ENCODE measurements around the gene NNT. TPM values are rescaled to one million over a fixed set of nuclear protein-coding genes. Genes with fewer than 3 reads are reported as not detected.
"Not testable (repeated sequence)": the region's sequence is repeated elsewhere in the genome, so short reads cannot be mapped to it uniquely, and the experiment has no call there.

Gene NNT
- total RNA-seq, 1 donor from 2014 or later = 84.6 TPM

DNA sequence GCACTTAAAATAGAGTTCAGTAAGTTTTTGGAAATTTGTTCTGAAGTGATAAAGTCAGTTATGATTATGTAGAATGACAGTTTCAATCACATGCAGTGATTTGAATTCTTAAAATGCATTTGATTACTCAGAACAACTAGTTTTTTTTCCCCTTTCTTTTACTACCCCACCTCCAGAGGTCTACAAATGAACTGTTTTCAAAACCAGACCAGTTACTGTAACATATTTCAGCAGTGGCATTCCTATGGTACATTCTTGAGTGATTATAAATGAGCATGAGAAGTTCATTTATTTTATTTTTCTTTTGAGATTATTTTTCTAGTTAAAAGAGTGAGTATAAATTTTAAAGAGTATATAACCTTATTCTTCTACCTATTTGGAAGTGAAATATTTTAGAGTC lies 71.6 kb downstream of the NNT start:
- no peak for DNase-seq

DNA sequence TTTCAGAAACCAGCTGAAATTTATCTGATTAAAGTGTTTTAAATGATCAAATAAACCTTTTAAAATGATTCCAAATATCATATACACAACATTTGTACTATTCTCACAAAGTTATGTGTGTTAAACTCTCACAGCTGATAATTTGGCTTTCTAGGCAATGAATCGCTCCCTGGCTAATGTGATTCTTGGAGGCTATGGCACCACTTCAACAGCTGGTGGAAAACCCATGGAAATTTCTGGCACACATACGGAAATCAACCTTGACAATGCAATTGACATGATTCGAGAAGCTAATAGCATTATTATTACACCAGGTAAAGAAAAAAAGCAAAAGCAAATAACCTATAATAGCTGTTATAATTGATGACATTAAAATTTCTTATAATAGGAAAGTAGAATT lies 72.4 kb downstream of the NNT start:
- DNase-seq = no peak

DNA sequence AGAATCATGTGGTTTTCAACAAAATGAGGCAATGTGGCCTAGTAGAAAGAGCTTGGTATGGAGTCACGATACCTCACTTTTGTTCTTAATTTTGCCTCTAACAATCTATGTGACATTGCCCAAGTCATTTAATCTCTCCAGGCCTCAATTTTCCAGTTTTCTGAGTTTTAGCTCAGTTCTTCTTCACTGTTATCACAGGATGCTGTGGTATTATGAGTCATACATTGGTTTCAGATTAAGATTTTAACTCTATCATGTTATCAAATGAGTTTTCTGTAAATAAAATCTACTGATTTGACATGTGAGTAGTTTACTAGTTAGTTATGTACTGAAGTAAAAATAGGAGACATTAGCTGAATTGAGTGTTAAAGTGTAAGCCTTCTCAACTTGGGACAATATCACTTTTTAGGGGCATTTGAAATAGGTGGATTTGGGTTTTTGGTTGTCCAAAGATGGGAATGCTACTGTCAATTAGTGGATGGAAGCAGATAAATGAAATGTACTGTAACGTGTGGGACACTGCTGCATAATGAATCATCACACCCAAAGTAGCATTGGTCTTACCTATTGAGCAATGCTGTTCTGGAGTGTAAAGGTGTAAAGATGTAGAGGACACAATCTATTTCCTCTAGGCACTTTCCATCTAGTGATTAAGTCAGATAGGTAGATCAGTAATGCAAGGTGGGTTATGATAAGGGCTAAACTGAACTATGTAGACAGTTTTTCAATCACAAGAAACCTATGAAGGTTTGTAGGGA lies 73.3 kb downstream of the NNT start:
- DNase-seq = no peak

DNA sequence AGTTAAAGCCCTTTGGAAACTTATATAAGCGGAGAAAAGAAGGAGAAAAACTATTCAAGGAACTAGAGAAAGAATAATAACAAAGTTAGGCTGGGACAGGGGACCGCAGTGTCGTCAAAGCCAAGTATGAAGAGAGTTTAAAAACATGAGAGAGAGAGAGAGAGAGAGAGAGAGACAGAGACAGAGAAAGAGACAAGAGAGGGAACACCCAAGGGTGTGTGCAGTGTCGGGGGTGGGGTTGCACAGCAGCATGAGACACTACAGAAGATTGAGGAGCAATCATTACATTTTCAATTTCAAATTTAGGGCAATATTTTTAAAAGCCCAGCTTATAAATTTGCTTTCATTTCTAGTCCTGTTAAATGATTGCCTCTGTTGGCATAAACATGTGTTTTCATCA lies 74.3 kb downstream of the NNT start:
- DNase-seq = no peak

DNA sequence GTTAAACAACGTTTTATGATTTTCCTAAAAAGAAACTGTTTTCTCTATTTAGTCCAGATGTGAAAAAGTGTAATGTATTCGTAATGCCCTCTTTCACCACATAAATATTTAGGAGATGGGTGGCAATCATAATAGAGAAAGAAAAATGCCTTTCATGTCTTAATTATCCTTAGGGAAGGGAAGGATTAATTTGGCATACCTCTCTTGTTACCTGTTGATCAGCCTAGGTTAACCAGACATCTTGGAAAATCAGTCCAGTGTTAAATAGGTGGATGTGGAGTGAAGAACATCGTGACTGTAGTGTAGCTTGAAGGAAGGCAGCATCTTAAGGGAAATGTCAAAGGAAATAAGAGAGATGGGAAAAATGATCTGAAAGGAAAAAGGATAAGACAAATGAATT lies 76.2 kb downstream of the NNT start:
- DNase-seq = no peak

DNA sequence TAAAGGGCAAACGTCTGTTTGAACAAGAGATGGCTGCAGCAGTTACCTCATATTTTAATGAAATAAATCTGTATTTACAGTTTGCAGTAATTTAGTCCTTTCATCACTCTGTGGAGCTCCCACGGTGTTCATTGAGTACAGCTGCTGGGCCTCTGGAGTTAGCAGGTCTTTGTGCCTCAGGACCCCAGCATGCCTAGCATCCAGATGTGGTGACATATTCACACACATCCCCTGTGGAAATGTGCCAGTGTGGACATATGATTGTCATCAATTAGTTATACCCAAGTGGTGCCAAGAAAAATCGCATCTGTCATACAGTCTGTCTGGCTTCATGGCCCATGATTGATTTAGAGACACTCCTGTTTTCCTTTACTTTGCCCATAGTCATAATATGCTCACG lies 77.3 kb downstream of the NNT start:
- no peak for DNase-seq

DNA sequence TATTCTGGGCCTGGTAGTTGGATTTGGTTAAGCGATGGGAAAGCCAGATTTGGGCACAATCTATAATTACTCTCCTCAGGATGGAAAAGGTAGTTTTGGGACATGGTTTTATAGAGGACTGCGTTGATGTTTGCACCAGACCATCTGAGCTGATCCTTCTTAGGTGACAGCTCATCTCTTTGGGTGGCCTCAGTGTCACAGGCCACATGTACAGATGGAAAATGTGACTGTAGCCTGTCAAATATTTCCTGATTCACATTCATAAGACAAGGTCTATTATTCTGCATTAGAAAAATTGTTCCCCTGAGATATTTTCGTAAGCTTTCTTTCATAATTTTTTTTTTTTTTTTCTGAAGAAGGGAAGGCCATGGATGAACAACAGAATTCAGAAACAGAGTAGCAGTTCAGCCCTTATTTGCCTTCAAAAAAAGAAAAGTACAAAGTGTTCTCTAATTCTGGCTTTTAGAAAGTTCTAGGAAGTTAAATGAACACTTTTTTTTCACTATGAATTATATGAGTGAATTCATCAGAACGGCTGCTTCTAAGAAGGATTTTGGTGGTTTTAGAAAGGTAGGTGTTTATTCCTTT lies 81.0 kb downstream of the NNT start:
- DNase-seq = no peak

DNA sequence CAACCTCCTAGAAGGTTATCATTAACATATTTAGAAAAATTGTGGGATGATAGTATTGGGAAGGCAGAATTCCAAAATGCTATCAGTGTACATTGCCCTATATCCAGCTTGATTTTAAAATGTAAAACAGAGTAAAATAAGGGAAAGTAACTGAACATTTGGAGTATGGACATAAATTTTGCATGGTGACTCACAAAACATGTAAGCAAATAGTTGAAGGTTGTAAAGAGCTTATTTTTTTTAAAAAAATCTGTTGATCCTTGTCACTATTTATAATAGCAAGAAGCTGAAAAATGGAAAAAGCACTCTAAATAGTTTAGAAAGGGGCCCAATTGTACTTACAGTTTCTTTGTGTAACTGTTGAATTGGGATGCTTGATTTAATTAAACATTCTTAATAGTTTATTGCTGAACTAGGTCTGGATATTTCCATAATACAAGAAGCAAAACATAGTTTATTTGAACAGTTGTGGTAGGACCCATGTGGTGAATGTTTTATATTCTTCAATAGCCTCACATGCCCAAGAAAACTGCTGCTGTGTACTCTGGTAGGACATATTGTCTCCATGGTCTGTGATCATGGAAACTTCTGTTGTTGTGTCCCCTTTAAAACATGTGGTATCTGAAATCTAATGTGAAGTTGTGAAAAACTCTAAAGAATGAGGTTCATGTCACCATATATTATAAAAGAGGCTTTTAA lies 82.4 kb downstream of the NNT start:
- DNase-seq = no peak

DNA sequence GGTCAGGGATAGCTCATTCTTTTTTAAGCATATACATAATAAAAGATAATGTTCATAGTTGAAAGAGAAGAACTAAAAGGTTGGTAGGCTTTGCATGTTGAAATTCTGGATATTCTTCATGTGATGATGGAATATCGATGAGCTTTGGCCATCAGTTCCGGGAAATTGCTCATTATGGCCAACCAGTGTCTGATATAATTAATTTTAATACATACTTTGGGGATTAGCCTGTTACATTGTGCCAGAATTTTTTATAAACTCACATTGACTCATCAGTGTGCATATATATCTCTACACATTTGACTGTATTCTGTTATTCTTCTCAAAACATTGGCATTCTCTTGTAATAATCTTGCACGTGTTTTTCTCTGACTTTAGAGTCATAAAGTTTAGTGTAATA lies 84.3 kb downstream of the NNT start:
- DNase-seq = no peak

DNA sequence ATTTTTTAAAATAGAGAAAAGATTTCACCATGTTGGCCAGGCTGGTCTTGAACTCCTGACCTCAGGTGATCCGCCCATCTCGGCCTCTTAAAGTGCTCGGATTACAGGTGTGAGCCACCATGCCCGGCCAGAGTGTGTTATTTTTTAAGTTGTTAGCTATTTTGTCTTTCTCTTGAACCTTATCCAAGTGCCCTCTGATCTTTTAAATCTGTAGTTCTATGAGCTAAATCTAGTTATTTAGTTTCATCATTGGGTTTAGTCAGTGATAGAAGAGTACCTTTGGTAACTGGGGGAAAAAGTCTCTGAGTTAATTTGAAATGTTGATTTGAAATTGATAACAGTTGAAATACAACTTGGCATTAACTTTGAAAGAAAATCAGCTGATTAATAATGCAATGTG lies 88.3 kb downstream of the NNT start:
- DNase-seq = no peak

DNA sequence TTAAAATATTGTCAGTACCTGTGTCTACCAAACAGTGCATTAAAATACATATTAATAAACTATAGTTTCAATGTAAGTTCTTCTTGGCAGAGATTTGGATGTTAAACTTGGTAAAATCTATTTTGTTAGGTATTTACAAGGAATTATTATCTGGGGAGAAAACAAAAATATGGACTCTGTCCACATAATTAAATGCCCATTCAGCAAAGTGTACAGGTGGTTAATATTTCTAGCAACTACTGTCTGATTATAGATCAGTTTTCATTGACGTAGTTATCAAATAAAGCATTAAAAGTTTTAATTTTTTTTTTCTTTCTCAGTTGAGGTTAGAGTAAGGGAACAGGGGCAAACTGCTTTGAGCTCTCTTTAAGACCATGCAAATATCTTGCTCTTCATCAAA lies 88.9 kb downstream of the NNT start:
- DNase-seq = no peak

DNA sequence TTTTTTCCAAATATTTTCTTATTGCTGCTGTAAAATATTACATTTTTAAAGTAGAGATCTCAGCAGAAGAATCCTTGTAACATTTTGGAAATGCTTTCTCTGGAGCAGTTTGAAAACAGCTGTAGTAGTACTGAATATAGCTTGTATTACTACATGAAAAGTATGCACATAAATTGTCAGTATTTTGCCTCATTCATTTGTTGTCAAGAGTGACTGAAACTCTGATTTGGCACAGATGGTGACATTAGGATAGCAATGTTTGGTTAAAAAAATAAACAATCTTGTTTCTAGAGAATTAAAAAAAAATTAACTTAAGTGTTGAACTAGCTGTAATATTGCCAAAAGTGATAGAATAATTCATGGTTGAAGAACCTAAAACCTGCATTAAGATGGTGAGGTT lies 90.4 kb downstream of the NNT start:
- DNase-seq = no peak

DNA sequence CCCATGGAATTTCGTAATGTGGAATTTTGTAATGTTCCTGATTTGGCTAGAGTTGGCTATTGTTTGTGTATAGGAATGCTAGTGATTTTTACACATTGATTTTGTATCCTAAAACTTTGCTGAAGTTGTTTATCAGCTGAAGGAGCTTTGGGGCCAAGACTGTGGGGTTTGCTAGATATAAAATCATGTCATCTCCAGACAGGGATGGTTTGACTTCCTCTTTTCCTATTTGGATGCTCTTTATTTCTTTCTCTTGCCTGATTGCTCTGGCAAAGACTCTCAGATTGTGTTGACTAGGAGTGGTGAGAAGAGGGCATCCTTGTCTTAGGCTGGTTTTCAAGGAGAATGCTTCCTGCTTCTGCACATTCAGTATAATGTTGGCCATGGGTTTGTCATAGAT lies 91.0 kb downstream of the NNT start:
- no peak for DNase-seq

DNA sequence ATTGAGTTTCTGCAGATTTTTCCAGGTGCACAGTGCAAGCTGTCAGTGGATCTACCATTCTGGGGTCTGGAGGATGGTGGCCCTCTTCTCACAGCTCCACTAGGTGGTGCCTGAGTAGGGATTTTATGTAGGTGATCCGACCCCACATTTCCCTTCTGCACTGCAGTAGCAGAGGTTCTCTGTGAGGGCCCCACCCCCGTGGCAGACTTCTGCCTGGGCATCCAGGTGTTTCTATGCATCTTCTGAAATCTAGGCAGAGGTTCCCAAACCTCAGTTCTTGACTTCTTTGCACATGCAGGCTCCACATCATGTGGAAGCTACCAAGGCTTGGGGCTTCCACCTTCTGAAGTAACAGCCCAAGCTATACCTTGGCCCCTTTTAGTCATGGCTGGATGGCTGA lies 93.5 kb downstream of the NNT start:
- not testable (repeated sequence) for DNase-seq

DNA sequence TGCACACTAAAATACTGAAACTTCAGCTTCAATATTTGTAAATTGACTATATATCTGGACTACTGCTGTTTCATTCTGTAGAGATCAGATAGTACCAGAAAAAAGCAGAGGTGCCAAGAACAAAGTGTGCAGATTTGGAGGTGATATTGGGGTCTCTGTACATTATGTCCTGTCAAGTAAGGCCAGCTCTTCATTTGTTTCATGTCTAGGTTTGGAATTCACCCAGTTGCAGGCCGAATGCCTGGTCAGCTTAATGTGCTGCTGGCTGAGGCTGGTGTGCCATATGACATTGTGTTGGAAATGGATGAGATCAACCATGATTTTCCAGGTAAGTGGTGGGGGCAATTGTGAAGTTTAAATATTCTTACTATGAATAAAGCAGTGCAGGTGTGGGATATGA lies 96.9 kb downstream of the NNT start:
- DNase-seq = no peak

DNA sequence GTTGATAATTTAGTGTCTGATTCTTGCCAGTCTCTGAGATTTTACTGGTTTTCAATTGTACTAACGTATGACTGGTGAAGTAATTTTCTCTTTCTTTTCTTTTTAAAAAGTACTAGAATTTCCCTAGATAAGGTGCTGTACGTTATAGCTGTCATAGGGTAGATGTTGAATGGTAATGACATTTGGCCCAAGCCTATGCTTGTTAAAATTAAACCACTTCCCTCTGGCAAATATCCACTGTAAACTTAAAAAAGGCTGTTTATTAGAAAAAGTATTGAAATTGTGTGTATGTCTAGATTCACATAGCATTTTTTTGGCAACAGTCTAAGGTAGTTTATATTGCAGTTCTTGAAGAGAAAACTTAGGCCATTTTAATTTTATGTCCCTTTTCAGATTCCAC lies 97.6 kb downstream of the NNT start:
- no peak for DNase-seq

DNA sequence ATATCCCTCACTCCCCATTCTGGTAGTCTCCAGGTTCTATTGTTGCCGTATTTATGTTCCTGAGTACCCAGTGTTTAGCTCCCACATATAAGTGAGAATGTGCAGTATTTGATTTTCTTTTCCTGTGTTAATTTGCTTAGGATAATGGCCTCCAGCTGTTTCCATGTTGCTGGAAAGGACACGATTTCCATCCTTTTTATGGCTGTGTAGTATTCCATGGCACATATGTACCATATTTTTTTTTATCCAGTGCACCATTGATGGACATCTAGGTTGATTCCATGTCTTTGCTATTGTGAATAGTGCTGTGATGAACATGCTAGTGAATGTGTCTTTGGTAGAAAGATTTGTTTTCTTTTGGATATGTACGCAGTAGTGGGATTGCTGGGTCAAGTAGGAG lies 98.2 kb downstream of the NNT start:
- no peak for DNase-seq

DNA sequence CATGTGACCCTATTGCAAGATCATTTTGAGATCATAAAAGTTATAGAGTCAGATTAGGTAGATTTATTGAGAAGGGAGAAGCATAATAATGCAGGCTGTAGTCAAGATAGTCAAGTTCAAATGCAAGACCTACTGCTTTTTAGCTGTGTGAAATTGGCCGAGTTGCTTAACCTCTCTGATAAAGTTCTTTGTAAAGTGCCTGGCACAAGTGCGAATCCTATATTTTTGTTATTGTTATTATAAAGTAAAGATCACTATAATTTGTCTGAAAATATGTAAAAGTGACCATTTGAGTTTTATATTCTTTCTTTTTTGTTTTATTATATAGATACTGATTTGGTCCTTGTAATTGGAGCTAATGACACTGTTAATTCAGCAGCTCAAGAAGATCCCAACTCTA lies 99.3 kb downstream of the NNT start:
- no peak for DNase-seq

DNA sequence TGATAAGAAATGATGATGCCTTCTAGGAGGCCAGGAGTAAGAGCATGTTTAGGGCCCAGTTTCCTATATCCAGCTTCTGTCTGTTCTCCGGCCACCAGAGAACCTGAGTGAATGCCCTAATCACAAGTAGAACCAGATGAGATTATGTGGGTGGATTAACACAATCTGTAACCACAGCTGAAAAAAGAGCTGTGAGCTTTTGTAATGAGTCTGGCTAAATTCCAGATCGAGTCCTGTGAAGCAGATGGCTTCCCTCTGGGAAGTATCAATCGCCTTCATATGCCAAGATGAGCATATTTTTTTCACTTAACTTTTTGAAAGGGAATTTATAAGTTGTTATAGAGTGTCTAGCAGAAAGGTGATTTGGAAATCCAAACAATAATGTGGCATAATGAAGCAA lies 99.8 kb downstream of the NNT start:
- peak; percentile 6 for DNase-seq

DNA sequence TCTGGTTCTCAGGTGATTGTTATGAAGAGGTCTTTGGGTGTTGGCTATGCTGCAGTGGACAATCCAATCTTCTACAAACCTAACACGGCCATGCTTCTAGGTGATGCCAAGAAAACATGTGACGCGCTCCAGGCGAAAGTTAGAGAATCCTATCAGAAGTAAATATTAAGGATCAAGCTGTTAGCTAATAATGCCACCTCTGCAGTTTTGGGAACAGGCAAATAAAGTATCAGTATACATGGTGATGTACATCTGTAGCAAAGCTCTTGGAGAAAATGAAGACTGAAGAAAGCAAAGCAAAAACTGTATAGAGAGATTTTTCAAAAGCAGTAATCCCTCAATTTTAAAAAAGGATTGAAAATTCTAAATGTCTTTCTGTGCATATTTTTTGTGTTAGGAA lies 101.3 kb downstream of the NNT start:
- no peak for DNase-seq

DNA sequence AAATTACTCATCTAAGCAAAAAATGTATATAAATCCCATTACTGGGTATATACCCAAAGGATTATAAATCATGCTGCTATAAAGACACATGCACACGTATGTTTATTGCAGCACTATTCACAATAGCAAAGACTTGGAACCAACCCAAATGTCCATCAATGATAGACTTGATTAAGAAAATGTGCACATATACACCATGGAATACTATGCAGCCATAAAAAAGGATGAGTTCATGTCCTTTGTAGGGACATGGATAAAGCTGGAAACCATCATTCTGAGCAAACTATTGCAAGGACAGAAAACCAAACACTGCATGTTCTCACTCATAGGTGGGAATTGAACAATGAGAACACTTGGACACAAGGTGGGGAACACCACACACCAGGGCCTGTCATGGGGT lies 103.6 kb downstream of the NNT start:
- not testable (repeated sequence) for DNase-seq

DNA sequence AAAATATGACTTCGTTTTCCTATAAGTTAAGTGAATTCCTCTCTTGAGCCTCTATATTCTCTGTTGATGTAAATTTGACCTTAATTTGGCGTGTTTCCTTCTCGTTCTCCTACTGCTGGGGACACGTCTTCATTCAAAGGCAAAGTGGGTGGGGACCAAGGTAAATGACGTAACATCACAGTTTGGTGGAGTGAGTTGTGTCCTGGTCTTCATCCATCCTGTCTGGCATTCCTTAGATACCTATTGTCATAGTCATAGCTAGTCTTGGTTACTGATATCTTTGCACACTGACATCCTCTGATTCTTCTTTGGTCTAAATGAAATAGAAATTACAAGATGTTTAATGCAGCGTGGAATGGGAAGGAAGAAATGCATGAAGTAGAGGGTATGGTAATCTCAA lies 108.5 kb downstream of the NNT start:
- DNase-seq = peak; percentile 2

DNA sequence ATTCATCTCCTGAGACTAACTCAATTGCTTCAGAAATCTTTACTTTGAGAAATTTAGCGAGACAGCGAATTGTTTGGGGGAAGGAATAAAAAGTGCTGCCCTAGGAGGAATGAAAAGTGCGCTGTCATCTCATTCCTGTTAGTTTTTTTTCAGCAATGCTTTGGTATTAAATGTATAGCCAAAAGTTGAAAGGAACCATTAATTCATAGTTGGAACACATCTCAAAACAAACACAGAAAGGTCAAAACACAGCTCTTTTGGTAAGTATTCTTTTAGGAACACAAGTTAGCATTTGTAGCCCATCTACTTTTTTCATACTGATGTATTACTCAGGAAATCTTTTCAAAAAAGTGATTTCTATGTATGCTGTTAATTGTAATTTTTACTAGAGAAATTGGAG lies 109.1 kb downstream of the NNT start:
- no peak for DNase-seq

DNA sequence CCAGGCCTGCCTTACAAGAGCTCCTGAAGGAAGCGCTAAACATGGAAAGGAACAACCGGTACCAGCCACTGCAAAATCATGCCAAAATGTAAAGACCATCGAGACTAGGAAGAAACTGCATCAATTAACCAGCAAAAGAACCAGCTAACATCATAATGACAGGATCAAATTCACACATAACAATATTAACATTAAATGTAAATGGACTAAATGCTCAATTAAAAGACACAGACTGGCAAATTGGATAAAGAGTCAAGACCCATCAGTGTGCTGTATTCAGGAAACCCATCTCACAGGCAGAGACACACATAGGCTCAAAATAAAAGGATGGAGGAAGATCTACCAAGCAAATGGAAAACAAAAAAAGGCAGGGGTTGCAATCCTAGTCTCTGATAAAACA lies 116.8 kb downstream of the NNT start:
- not testable (repeated sequence) for DNase-seq
